ENCODE measurements around the gene ADAM12.

The ADAM12 gene

DNA sequence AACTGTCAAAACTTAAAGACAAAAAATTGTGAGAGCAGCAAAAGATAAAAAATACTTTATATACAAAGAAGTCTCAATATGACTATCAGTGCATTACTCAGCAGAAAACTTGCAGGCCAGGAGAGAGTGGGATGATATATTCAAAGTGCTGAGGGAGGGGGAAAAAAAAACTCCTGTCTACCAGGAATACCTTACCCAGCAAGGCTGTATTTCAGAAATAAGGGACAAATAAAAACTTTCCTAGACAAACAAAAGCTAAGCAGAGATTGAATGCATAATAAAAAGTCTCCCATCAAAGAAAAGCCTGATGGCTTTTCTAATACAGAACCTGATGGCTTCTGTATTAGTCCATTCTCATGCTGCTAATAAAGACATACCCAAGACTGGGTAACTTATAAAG lies 31.1 kb downstream of the ADAM12 start:
- Histone ChIP-seq H3K4me3 (ENCODE audit: low read length) (no peak overlapping the region), H2AFZ (ENCODE audit: low read depth, low read length) (no peak overlapping the region), H3K9me3 (ENCODE audit: insufficient read depth, low read length) (no peaks in the 10 kb centered on the region), H3K4me1 (ENCODE audit: low read length) (no peaks in the 10 kb centered on the region), H3K27me3 (ENCODE audit: low read depth, low read length) (no peaks in the 10 kb centered on the region), H3K9ac (ENCODE audit: low read length) (no peak overlapping the region), H3K79me2 (ENCODE audit: low read length) (no peaks in the 10 kb centered on the region), H3K4me2 (ENCODE audit: low read length) (no peak overlapping the region), H3K36me3 (replicated peaks; ENCODE audit: low read depth, low read length) (no peaks in the 10 kb centered on the region), H3K27ac (ENCODE audit: low read length) (no peak overlapping the region), H4K20me1 (ENCODE audit: insufficient read depth, low read length) (no peaks in the 10 kb centered on the region)
- TF ChIP-seq, protein P1, sequence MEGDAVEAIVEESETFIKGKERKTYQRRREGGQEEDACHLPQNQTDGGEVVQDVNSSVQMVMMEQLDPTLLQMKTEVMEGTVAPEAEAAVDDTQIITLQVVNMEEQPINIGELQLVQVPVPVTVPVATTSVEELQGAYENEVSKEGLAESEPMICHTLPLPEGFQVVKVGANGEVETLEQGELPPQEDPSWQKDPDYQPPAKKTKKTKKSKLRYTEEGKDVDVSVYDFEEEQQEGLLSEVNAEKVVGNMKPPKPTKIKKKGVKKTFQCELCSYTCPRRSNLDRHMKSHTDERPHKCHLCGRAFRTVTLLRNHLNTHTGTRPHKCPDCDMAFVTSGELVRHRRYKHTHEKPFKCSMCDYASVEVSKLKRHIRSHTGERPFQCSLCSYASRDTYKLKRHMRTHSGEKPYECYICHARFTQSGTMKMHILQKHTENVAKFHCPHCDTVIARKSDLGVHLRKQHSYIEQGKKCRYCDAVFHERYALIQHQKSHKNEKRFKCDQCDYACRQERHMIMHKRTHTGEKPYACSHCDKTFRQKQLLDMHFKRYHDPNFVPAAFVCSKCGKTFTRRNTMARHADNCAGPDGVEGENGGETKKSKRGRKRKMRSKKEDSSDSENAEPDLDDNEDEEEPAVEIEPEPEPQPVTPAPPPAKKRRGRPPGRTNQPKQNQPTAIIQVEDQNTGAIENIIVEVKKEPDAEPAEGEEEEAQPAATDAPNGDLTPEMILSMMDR (IDR thresholded peaks at IDR 0.05; ENCODE audit: low read depth, low read length): no peak
- no peak for TF ChIP-seq EZH2phosphoT487 (IDR thresholded peaks at IDR 0.05; ENCODE audit: low read depth)

DNA sequence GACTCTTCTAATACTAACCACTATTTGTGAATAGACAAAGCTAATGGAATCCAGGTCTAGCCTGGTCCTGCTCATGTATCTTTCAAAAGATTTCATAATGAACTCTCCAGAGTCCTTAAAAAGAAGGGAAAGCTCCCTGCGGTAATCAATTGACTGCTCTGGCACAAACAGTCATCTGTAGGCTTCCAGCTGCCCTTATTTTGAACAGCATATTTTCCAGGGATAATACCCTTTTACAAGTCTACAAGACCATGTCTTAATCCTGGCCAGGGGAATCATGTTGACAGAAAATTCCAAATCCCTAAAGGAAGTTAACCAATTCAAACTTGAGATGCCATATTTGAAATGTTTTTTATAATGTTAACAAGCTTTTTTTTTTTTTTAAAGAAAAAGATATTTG lies 34.6 kb downstream of the ADAM12 start:
- no peak overlapping the region for H3K4me2 ChIP-seq (ENCODE audit: low read length)
- H2AFZ ChIP-seq (ENCODE audit: low read depth, low read length): no peak overlapping the region
- H3K36me3 ChIP-seq (replicated peaks; ENCODE audit: low read depth, low read length): no peaks in the 10 kb centered on the region
- H3K4me1 ChIP-seq (ENCODE audit: low read length): no peaks in the 10 kb centered on the region
- TF ChIP-seq, protein P1 (IDR thresholded peaks at IDR 0.05; ENCODE audit: low read depth, low read length): no peak
- no peak for TF ChIP-seq EZH2phosphoT487 (IDR thresholded peaks at IDR 0.05; ENCODE audit: low read depth)
- no peaks in the 10 kb centered on the region for H3K79me2 ChIP-seq (ENCODE audit: low read length)
- H4K20me1 ChIP-seq (ENCODE audit: insufficient read depth, low read length): no peaks in the 10 kb centered on the region
- no peak overlapping the region for H3K4me3 ChIP-seq (ENCODE audit: low read length)
- H3K9ac ChIP-seq (ENCODE audit: low read length): no peak overlapping the region
- no peaks in the 10 kb centered on the region for H3K27me3 ChIP-seq (ENCODE audit: low read depth, low read length)
- no peak overlapping the region for H3K27ac ChIP-seq (ENCODE audit: low read length)
- no peaks in the 10 kb centered on the region for H3K9me3 ChIP-seq (ENCODE audit: insufficient read depth, low read length)

DNA sequence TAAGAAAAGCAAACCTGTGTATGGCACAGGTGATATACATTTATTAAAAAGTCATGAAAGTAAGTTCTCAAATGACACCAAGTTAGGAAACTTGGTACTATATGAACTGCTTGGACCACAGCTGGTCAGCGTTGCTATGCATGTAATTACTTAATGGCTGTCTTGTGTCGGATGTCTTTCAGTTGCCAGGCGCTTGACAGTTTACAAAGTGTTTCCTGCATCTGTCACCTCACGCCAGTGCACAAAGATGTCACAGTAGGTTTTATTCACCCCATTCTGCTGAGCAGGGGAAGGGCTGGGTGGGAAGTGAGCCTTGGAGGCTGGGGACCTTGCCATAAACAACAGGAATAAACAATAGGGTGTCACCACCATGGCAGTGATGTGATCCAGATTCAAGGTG lies 35.8 kb downstream of the ADAM12 start:
- Histone ChIP-seq H3K27me3 (ENCODE audit: low read depth, low read length) (no peaks in the 10 kb centered on the region), H3K36me3 (replicated peaks; ENCODE audit: low read depth, low read length) (no peaks in the 10 kb centered on the region), H2AFZ (ENCODE audit: low read depth, low read length) (no peak overlapping the region), H3K9ac (ENCODE audit: low read length) (no peak overlapping the region), H3K27ac (ENCODE audit: low read length) (no peak overlapping the region), H3K4me1 (ENCODE audit: low read length) (no peaks in the 10 kb centered on the region), H3K9me3 (ENCODE audit: insufficient read depth, low read length) (no peaks in the 10 kb centered on the region), H4K20me1 (ENCODE audit: insufficient read depth, low read length) (no peaks in the 10 kb centered on the region), H3K79me2 (ENCODE audit: low read length) (no peaks in the 10 kb centered on the region), H3K4me2 (ENCODE audit: low read length) (no peak overlapping the region), H3K4me3 (ENCODE audit: low read length) (no peak overlapping the region)
- no peak for TF ChIP-seq EZH2phosphoT487 (IDR thresholded peaks at IDR 0.05; ENCODE audit: low read depth)
- TF ChIP-seq, protein P1 (IDR thresholded peaks at IDR 0.05; ENCODE audit: low read depth, low read length): no peak

DNA sequence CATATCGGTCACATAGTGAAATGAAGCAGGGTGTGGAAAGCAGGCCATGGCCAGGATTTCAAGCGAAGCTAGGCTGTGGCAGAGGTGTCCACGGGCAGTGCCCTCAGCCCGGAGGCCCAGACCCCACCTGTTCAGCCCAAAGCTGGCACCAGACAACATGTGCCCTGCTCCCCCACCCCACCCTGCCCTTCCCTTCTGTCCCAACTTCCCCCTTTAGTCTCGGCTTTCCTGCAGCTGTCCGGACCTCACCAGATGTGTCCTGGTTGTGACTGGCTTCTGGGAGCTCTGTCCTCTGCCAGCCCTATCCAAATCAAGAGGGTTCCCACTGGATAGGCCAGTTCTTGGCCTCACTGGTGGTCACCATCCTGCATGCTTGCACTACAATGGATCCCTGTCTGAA lies 37.3 kb downstream of the ADAM12 start:
- H3K4me3 ChIP-seq (ENCODE audit: low read length): no peak overlapping the region

More for the DNA sequence above, 37.3 kb downstream of the ADAM12 start:
- H2AFZ ChIP-seq (ENCODE audit: low read depth, low read length): no peak overlapping the region
- TF ChIP-seq EZH2phosphoT487 (IDR thresholded peaks at IDR 0.05; ENCODE audit: low read depth): no peak
- TF ChIP-seq, protein P1 (IDR thresholded peaks at IDR 0.05; ENCODE audit: low read depth, low read length): no peak
- H3K36me3 ChIP-seq (replicated peaks; ENCODE audit: low read depth, low read length): no peaks in the 10 kb centered on the region
- no peaks in the 10 kb centered on the region for H3K79me2 ChIP-seq (ENCODE audit: low read length)
- H3K4me1 ChIP-seq (ENCODE audit: low read length): no peaks in the 10 kb centered on the region
- no peak overlapping the region for H3K27ac ChIP-seq (ENCODE audit: low read length)
- no peaks in the 10 kb centered on the region for H3K27me3 ChIP-seq (ENCODE audit: low read depth, low read length)
- no peak overlapping the region for H3K4me2 ChIP-seq (ENCODE audit: low read length)
- H3K9me3 ChIP-seq (ENCODE audit: insufficient read depth, low read length): no peaks in the 10 kb centered on the region
- no peaks in the 10 kb centered on the region for H4K20me1 ChIP-seq (ENCODE audit: insufficient read depth, low read length)
- H3K9ac ChIP-seq (ENCODE audit: low read length): no peak overlapping the region

Data from OCI-LY3 (cell line).